ENCODE data around the gene WBP11.
A peak's percentile ranks its signal among the peaks of the same experiment; 100 is the strongest.

Gene WBP11

GRCh38 chr12:14803011-14803829 lies at the start of gene WBP11, which contains the start of gene C12orf60:
WBP11 (minus strand) TSS chr12:14803478; CDS start chr12:14801383, 2,095 bp downstream.
C12orf60 (plus strand) TSS chr12:14803670; CDS start chr12:14822936, 19,266 bp downstream.
- DNase-seq (ENCODE audit: low read depth in 1 of 2, low spot score in 1 of 2), result peak; percentile 58 to 90

- DNase-seq (ENCODE audit: low read depth in 1 of 2, low spot score in 1 of 2), result no peak
Observed at GRCh38 chr12:14852880-14853279, 49.6 kb upstream of the WBP11 start.

- no peak for DNase-seq (ENCODE audit: low read depth in 1 of 2, low spot score in 1 of 2)
Observed at GRCh38 chr12:14850929-14851663, 47.8 kb upstream of the WBP11 start.

GRCh38 chr12:14849661-14850060 lies 46.4 kb upstream of the WBP11 start:
- no peak for DNase-seq (ENCODE audit: low read depth in 1 of 2, low spot score in 1 of 2)

GRCh38 chr12:14846876-14847580 lies 43.8 kb upstream of the WBP11 start:
- DNase-seq (ENCODE audit: low read depth in 1 of 2, low spot score in 1 of 2), result no peak

- no peak for DNase-seq (ENCODE audit: low read depth in 1 of 2, low spot score in 1 of 2)
Observed at GRCh38 chr12:14846042-14846587, 42.8 kb upstream of the WBP11 start.

DNA sequence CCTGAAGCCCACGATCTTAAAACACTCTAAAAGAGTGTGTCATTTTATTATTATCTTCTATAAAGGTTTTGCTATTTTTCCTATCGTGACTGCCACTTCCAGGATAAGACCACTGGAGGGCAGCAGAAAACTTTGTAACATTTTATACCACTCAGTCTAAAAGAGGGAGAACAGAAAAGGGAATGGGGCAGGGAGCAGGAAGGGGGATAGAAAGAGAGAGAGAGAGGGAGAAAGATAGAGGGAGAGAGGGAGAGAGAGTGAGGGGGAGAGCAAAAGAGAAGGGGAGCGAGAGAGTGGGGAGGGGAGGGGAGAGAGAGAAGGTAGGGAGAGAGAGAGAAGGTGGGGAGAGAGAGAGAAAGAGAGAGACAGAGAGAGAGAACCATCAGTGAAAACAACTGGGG lies 42.1 kb upstream of the WBP11 start:
- peak in 1 of 2 donors; percentile 40 for DNase-seq (ENCODE audit: low read depth in 1 of 2, low spot score in 1 of 2)

DNA sequence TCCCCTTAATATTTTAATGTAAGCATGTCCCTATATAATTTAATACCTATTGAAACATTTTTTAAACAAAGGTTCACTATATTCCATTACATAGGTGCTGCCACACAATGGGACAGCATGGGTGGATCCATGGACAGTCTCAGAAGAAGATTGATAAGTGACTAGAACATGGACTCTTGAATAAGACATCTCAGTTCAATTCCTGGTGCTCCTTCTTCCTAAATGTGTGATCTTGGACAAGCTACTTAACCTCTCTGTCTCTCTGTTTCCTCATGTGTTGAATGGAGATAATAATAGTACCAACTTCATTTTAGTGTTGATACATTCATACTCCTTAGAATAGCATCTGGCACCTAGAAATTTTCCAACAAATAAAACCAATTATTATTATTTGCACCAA lies 41.1 kb upstream of the WBP11 start:
- no peak for DNase-seq (ENCODE audit: low read depth in 1 of 2, low spot score in 1 of 2)

GRCh38 chr12:14843425-14843887 lies 40.2 kb upstream of the WBP11 start, which contains the start of gene ART4:
ART4 (minus strand) TSS chr12:14843526; CDS start chr12:14843113, 413 bp downstream.
- DNase-seq (ENCODE audit: low read depth in 1 of 2, low spot score in 1 of 2), result no peak

- no peak for DNase-seq (ENCODE audit: low read depth in 1 of 2, low spot score in 1 of 2)
Observed at GRCh38 chr12:14842315-14842714, 39.0 kb upstream of the WBP11 start.

GRCh38 chr12:14841761-14842160 lies 38.5 kb upstream of the WBP11 start:
- DNase-seq (ENCODE audit: low read depth in 1 of 2, low spot score in 1 of 2), result no peak

DNA sequence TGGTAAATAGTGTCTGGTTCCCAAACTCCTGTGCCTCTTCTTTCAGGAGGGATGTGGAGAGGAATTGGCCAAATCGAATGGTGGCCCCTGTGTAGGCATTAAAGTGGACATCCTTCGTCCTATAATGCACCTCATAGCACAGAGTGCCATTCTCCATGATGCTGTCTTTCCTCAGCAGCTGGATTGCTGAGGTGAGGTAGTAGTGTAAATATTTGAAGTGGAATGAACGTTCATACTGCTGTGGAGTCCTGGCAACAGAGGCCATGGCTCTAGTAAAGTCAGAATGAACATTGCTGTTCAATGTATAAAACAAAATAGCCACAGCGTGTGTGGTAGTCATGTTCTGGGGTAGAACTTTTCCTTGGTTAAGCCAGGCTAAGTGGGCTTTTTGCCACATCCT lies 37.3 kb upstream of the WBP11 start:
- no peak for DNase-seq (ENCODE audit: low read depth in 1 of 2, low spot score in 1 of 2)

- DNase-seq (ENCODE audit: low read depth in 1 of 2, low spot score in 1 of 2), result no peak
Observed at GRCh38 chr12:14839262-14839661, 36.0 kb upstream of the WBP11 start.

DNA sequence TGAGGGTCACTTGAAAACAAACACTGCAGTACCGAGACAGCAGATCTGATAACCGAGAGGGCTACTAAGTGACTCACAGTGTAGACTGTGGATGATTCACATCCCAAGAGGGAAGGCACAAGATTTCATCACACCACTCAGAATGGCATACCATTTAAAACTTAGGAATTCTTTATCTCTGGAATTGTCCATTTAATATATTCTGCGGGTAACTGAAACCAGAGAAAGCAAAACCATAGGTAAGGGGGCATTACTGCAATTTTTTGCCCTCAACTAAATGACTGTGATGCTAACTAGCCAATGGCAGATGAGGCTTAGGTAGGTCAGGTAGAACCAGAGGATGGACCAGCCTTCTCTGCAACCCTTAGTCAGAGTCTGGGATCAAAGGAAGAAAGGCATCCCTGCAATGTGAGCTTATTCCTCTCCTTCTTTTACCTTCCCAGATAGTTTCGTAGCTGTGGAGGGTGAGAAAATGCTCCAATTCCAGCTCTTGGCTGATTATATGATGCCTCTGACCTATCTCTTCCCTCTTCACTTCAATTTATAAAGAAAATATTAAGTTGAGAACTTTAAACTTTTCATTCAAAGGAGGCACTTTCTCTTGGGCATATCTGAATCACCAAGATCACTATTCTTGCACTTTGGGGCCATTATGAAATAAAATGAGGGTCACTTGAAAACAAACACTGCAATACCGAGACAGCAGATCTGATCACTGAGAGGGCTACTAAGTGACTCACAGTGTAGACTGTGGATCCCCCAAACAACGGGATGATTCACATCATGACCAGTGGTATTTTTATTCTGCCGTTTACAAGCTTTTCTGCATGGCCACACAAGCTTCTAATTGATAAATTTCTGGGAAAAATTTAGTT lies 33.3 kb upstream of the WBP11 start:
- no peak for DNase-seq (ENCODE audit: low read depth in 1 of 2, low spot score in 1 of 2)

- DNase-seq (ENCODE audit: low read depth in 1 of 2, low spot score in 1 of 2), result no peak
Observed at GRCh38 chr12:14834509-14834908, 31.2 kb upstream of the WBP11 start.

GRCh38 chr12:14833952-14834351 lies 30.7 kb upstream of the WBP11 start:
- no peak for DNase-seq (ENCODE audit: low read depth in 1 of 2, low spot score in 1 of 2)

DNA sequence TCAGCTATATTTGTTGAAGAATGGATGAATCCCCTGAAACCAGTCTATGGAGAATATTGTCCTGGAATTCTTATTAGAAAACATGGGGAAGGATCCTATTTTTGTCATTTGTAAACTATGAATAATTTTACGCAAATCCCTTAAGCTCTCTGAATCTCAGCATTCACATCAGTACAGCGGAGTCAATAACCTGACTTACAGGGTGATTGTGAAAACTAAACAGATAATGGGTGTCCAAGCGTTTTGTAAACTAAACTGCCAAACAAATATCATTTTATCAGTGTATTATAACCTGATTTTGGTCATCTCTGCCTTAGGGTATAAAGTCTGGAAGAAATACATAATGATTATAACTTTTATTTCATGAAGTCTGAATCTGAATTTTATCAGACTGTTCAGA lies 30.1 kb upstream of the WBP11 start:
- no peak for DNase-seq (ENCODE audit: low read depth in 1 of 2, low spot score in 1 of 2)

- no peak for DNase-seq (ENCODE audit: low read depth in 1 of 2, low spot score in 1 of 2)
Observed at GRCh38 chr12:14828892-14829291, 25.6 kb upstream of the WBP11 start.

DNA sequence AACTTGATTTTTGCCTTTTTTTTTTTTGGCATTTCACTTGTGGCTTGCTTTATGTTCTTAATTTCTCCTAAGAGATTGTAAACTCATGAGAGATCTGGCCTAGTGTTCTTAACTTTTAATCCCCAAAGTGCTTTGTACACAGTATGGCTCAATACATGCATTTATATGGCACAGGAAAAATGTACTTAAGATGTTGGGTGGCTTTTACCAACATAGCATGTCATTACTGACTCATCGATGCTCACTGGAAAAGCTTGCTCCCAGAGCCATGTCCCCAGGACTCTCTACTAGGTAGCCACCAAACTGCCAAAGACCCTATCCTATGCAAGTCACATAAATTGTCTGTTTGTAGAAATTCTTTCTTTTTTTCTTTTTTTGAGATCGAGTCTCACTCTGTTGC lies 23.8 kb upstream of the WBP11 start:
- no peak for DNase-seq (ENCODE audit: low read depth in 1 of 2, low spot score in 1 of 2)

GRCh38 chr12:14826491-14826890 lies 23.2 kb upstream of the WBP11 start:
- no peak for DNase-seq (ENCODE audit: low read depth in 1 of 2, low spot score in 1 of 2)

Measured in activated CD4-positive, alpha-beta T cell treated with anti-CD3 and anti-CD28 coated beads, Interleukin-2, amount 50 U/mL, for 24 hours (primary cell).